Endothelial cell of umbilical vein (primary cell): ENCODE results near the gene UBE2U.

Experiments used
- CTCF ChIP-seq, 2 donors: IDR thresholded peaks; 1 replicate in 1 of 2; 2 replicates in 1 of 2; pipeline ENCODE4 v1.5.1; 2011; ENCODE audit warnings: low read length in 2 of 2, mild to moderate bottlenecking in 2 of 2, moderate library complexity in 2 of 2, control low read depth in 1 of 2, inconsistent platforms in 1 of 2, low read depth in 1 of 2; ENCODE audit not compliant: insufficient read depth in 1 of 2; ENCODE audit errors: extremely low read depth in 1 of 2
- EZH2 ChIP-seq: IDR thresholded peaks from 2 replicates; pipeline ENCODE4 v1.6.1; 2012; ENCODE audit warnings: borderline replicate concordance, low read depth, mild to moderate bottlenecking, moderate library complexity, low read length, inconsistent platforms; ENCODE audit not compliant: severe bottlenecking
- FOS ChIP-seq: IDR thresholded peaks from 2 replicates; pipeline ENCODE4 v1.6.1; 2011; ENCODE audit warnings: mild to moderate bottlenecking, low read length, moderate library complexity, borderline replicate concordance; ENCODE audit not compliant: insufficient read depth
- GATA2 ChIP-seq: IDR thresholded peaks from 2 replicates; pipeline ENCODE4 v1.7.0; 2011; ENCODE audit warnings: low read depth, mild to moderate bottlenecking, moderate library complexity, mixed read lengths, low read length; ENCODE audit not compliant: insufficient read length, insufficient read depth
- JUN ChIP-seq: IDR thresholded peaks from 2 replicates; pipeline ENCODE4 v1.6.1; 2011; ENCODE audit warnings: borderline replicate concordance, low read depth; ENCODE audit not compliant: insufficient read length, insufficient read depth
- MAX ChIP-seq: IDR thresholded peaks from 2 replicates; pipeline ENCODE4 v1.6.1; 2011; ENCODE audit not compliant: insufficient read depth, insufficient read length
- MYC ChIP-seq: IDR thresholded peaks from one replicate; pipeline ENCODE4 v1.6.1; 2011; ENCODE audit warnings: mild to moderate bottlenecking, low read depth, low read length
- POLR2A ChIP-seq: IDR thresholded peaks from 2 replicates; pipeline ENCODE4 v1.6.1; 2012; ENCODE audit warnings: low read depth, mild to moderate bottlenecking, control low read depth, low read length
- POLR2AphosphoS5 ChIP-seq: IDR thresholded peaks from 2 replicates; pipeline ENCODE4 v1.6.1; 2012; ENCODE audit warnings: low read depth, mild to moderate bottlenecking, control low read depth, low read length, moderate library complexity; ENCODE audit not compliant: insufficient read depth

GRCh38 chr1:64200064-64200463, 3.4 kb upstream of the UBE2U start:
- TF ChIP-seq MAX (no peak), POLR2A (no peak), MYC (no peak), CTCF (IDR thresholded peaks at IDR 0.05; ENCODE audit: extremely low read depth in 1 of 2, insufficient read depth in 1 of 2, low read depth in 1 of 2, low read length in 2 of 2) (no peak), FOS (no peak), EZH2 (no peak), JUN (no peak), POLR2AphosphoS5 (no peak), GATA2 (no peak)
